ENCODE results near the gene DFFB. TPM values are rescaled to one million over a fixed set of nuclear protein-coding genes. Genes with fewer than 3 reads are reported as not detected.

The DFFB gene
- total and polyA plus RNA-seq, 2 of the 4 experiments (the other 2 are of a cell fraction): 6.5 to 7.3 TPM

GRCh38 chr1:3868464-3869006 is 11.3 kb downstream of the DFFB start:
- no peak overlapping the region for H2BK120ac ChIP-seq (ENCODE audit: low read depth, low read length)
- H3K27ac ChIP-seq (ENCODE audit: insufficient read depth, low read length): no peak overlapping the region
- H3K23ac ChIP-seq (ENCODE audit: low read depth, low read length): no peak overlapping the region
- no peak overlapping the region for H3K4me3 ChIP-seq (ENCODE audit: insufficient read depth, low read depth, low read length)
- no peak overlapping the region for H3K18ac ChIP-seq (ENCODE audit: low read depth, low read length)
- DNase-seq: no peak
- no TSS peak for BruUV-seq (replicated peaks)
- no peak overlapping the region for H4K91ac ChIP-seq (ENCODE audit: insufficient read depth, low read depth, low read length)
- intact Hi-C loops (cut with micrococcal nuclease): no loop called here
- no peak overlapping the region for H2BK20ac ChIP-seq (ENCODE audit: low read depth, low read length)
- peaks cover 5% of the 10 kb centered on the region for H3K9me1 ChIP-seq (ENCODE audit: insufficient read depth, low read length)
- H3K56ac ChIP-seq (ENCODE audit: extremely low read depth, insufficient read depth, low read length): no peak overlapping the region
- no peaks in the 10 kb centered on the region; a peak in 1 of 4 replicates for H3K79me1 ChIP-seq (ENCODE audit: low read depth in 1 of 2, low read length in 2 of 2)
- WGBS, 2 experiments (ENCODE audit: extremely low coverage in 2 of 2, insufficient read length in 1 of 2): 82% methylated on average over 10 of the region's 13 CpGs; no CpG with 5 or more reads in 1 of the 2 experiments
- dilution Hi-C loops (cut with HindIII; ENCODE audit: low sequenced_read_pairs, unreplicated experiment): no loop called here
- in situ Hi-C loops (cut with MboI; ENCODE audit: low sequenced_read_pairs): no loop called here
- ATAC-seq (ENCODE audit: low read depth): no peak
- H2AFZ ChIP-seq (replicated peaks; ENCODE audit: low read length, poor library complexity): no peak overlapping the region
- H2BK15ac ChIP-seq (ENCODE audit: low read depth, low read length): no peak overlapping the region
- H4K8ac ChIP-seq (ENCODE audit: low read depth in 2 of 2, low read length in 2 of 2): no peak overlapping the region
- H3K4me1 ChIP-seq (ENCODE audit: control insufficient read depth, insufficient read depth, low read length): no peaks in the 10 kb centered on the region
- H4K20me1 ChIP-seq (ENCODE audit: insufficient read depth, low read length): no peaks in the 10 kb centered on the region; the same call in 1 of the 2 replicates
- no peaks in the 10 kb centered on the region for H3K9me3 ChIP-seq (ENCODE audit: control insufficient read depth, insufficient read depth, low read length)
- H4K5ac ChIP-seq (ENCODE audit: low read depth, low read length): no peak overlapping the region
- no peak overlapping the region for H3K4me2 ChIP-seq (ENCODE audit: low read depth, low read length)
- H2BK5ac ChIP-seq (ENCODE audit: low read depth, low read length, poor library complexity, severe bottlenecking): no peak overlapping the region
- no peak overlapping the region for H2AK5ac ChIP-seq (ENCODE audit: low read depth, low read length)
- ChIA-PET POLR2A (ENCODE audit: unreplicated experiment) (no interaction called here), CTCF (interaction anchor here (0.6 kb wide), 1 partner anchor 72 kb away, joined by 4 read pairs; the partner anchor contains the start of gene LRRC47)
- no peaks in the 10 kb centered on the region for H3K27me3 ChIP-seq (ENCODE audit: control insufficient read depth, insufficient read depth, low read length)
- peaks cover 34% of the 10 kb centered on the region for H3K36me3 ChIP-seq (ENCODE audit: control insufficient read depth, insufficient read depth, low read length)
- H3K9ac ChIP-seq (ENCODE audit: low read depth, low read length): no peak overlapping the region
- peak overlapping the region; percentile 55 for H2AK9ac ChIP-seq (replicated peaks; ENCODE audit: low read depth, low read length, poor library complexity)
- no peak overlapping the region for H3K14ac ChIP-seq (replicated peaks; ENCODE audit: low read depth, low read length)
- no peak for TF ChIP-seq POLR2A (IDR thresholded peaks at IDR 0.05; ENCODE audit: low read depth, low read length)
- no peak for TF ChIP-seq RAD21 (IDR thresholded peaks at IDR 0.05; ENCODE audit: low read length)
- TF ChIP-seq MAZ (IDR thresholded peaks at IDR 0.05; ENCODE audit: borderline replicate concordance, low read depth, low read length): no peak
- no peak for TF ChIP-seq RCOR1 (IDR thresholded peaks at IDR 0.05; ENCODE audit: insufficient replicate concordance, low read length)
- TF ChIP-seq USF2 (IDR thresholded peaks at IDR 0.05; ENCODE audit: low read depth, low read length): no peak
- TF ChIP-seq MXI1 (IDR thresholded peaks at IDR 0.05; ENCODE audit: borderline replicate concordance, low read depth, low read length): no peak
- no peak for TF ChIP-seq RFX5 (IDR thresholded peaks at IDR 0.05; ENCODE audit: low read depth, low read length)
- no peak for TF ChIP-seq MAFK (IDR thresholded peaks at IDR 0.05; ENCODE audit: low read depth, low read length)
- no peak for TF ChIP-seq BHLHE40 (IDR thresholded peaks at IDR 0.05; ENCODE audit: low read depth, low read length)
- TF ChIP-seq CEBPB (IDR thresholded peaks at IDR 0.05; ENCODE audit: low read depth, low read length): no peak
- no peak for TF ChIP-seq SMC3 (IDR thresholded peaks at IDR 0.05; ENCODE audit: low read depth, low read length)
- no peak for TF ChIP-seq CTCF (conservative IDR thresholded peaks at IDR 0.05; ENCODE audit: low read depth, low read length)
- TF ChIP-seq CHD1 (IDR thresholded peaks at IDR 0.05; ENCODE audit: low read depth, low read length): no peak
- no peak overlapping the region for H3K4ac ChIP-seq (ENCODE audit: low read depth, low read length)
